GM03348 (cell line): ENCODE results near the gene GBF1.

ENCODE experiments used
- DNase-seq: peaks from one replicate; pipeline ENCODE4 v3.0.0; 2012; ENCODE audit warnings: low spot score

The GBF1 gene

DNA sequence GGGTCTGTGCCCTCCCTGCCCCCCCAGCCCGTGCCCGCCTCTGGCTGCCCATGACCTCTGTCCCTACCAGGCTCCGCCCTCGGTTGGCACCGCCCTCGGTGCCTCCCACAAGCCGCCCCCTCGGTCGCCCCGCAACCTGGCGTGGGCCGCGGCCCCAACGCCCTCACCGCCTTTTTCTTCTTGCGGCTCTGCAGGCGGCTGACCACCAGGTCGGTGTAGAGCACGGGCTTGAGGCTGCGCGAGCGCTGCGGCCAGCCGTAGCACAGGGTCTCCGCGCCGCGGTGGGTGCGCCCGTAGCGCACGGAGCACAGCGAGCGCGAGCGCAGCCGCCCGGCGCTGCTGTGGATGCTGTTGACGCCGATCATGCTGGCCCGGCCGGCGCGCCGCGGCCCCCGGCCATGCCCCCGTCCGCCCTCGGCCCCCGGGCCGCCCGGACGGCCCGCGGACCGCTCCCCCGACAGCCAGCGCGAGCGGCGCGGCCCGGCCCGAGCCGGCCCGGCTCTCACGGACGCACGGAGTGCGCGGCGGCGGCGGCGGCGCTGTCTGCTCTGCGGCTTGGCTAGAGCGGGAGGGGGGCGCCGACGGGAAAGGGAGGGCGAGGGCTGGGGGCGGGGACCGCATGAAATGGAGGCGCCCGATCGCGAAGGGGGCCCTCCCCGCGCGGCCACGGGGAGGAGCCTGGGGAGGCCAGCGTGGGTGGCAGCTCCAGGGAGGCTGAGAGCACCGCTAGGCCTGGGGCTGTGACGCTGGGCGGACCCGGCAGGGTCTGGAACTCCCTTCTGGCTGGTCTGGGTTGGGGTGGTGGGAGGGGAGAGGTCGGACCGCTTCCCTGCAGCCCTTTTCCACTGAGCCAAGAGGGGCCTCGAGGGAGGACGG, 163.6 kb downstream of the GBF1 start:
- peak; percentile 50 for DNase-seq

DNA sequence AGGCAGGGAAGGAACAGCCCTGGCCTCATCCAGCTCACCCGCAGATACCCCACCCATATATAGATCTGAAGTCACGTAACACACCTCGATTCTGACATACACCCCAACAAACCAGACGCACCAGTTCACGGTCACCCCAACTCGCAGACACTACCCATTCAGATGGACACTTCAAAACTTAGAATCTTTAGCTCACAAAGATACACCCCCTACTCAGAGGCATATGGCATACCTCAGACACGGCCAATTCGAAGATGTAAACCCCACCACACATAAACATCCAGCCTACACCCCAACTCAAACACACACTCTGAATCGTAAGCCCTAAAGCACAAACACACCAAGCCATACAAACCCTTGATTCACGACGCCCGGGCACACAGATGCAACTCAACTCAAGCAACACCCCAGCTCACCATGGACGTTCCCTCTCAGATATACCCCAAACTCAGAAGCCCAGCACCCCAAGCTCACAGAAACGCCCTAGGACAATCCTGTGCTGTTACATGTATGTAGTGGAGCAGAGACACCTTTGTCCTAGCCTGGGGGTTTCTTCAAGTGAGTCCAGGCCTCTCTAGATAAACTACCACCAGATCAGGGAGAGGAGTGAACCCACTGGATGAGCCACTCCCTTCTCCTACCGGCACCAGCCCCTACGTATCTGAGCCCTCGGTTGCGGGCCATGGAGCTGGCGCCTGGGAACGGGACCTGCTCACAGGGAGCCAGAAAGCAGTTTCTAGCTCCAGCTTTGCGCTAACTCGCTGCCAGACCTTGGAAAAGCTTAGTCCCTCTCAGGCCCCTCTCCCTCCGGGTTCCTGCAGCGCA, 164.5 kb downstream of the GBF1 start:
- no peak for DNase-seq

DNA sequence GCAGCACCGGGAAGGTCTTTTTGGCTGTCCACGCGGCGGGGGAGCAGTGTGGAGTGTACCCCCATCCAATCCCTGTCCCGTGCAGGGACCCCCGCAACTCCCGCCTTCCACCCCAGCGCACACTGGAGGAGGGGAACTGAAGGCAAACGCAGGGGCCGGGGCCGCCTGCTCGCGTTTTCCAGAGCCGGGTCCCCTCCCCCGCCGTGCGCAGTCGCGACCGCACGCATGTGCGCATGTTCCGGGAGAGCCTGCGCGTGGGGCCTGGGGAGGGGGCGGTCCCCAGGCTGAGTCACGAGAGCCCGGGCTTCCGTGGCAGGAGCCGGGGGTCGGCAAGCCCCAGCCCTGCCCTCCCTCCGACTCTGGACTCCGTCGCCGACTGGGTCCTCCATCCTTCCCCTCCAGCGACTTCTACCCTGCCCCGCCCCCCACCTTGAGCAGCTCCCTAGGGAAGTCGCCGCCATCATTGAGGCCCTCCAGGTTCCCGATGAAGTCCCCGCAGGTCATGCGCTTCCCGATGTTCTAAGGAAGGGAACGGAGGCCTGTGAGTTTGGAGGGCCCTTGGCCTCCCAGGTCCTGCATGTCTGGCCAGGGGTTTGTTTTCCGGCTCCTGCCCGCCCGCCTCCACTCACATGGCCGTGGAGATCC, 165.2 kb downstream of the GBF1 start:
- DNase-seq: no peak

GRCh38 chr10:102411341-102412255, 166.3 kb downstream of the GBF1 start:
- no peak for DNase-seq

GRCh38 chr10:102412293-102412692, 167.0 kb downstream of the GBF1 start:
- DNase-seq: no peak

- no peak for DNase-seq
Observed at GRCh38 chr10:102413053-102413705, 167.8 kb downstream of the GBF1 start.

DNA sequence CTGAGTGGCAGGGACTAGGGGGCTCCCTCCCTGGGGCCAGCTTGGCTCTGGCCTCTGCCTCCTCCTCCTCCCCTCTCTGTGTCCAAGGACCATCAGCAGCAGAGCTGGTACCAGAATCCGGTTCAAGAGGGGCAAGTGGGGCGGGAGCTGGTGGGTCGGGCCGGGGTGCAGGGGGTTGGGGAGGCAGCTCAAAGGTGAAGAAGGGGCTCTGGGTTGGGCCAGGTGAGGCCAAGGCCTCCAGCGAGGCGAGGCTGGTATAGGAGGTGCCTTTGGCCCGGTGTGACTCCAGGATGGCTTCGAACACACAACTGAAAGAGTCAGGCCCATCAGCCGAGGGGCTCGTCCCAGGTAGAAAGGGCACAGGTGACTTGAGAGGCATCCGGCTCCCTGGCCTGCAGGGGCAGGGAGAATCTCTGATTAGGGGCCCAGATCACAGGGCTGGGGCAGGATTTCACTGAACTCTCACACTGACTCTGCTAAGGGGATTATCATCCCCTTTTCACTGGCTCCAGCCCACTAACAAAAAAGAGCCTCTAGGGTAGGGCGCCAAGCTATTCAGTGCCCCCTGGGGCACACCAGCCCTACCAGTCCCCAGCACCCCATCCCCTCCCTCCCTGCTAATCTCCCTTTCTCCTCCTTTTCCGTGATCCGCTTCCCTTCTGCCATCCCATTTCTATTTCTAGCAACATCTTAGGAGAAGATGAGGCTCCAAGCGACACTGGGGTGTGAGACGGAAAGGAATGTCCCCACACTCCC, 168.7 kb downstream of the GBF1 start:
- DNase-seq: no peak

DNA sequence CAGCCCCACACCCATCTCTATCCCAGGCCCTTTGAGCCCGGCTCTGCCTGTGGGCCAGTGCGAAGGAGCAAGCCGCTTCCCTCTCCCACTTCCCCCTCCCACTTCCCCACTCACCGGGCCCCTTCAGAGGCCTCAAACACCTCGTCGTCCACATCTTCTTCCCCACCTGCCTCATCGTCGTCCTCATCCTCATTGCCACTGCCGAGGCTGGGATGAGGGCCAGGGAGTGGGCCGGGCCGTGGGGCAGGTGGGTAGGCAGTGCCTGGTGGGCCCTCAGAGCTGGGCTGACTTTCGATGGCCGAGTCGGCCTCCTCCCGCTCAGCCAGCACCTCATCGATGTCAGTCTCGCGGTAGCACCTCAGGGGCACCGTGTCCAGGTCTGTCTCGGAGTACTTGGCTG, 169.4 kb downstream of the GBF1 start:
- DNase-seq: no peak

GRCh38 chr10:102416283-102416682, 171.0 kb downstream of the GBF1 start:
- DNase-seq: no peak

GRCh38 chr10:102416695-102417094, 171.4 kb downstream of the GBF1 start:
- DNase-seq: no peak

DNA sequence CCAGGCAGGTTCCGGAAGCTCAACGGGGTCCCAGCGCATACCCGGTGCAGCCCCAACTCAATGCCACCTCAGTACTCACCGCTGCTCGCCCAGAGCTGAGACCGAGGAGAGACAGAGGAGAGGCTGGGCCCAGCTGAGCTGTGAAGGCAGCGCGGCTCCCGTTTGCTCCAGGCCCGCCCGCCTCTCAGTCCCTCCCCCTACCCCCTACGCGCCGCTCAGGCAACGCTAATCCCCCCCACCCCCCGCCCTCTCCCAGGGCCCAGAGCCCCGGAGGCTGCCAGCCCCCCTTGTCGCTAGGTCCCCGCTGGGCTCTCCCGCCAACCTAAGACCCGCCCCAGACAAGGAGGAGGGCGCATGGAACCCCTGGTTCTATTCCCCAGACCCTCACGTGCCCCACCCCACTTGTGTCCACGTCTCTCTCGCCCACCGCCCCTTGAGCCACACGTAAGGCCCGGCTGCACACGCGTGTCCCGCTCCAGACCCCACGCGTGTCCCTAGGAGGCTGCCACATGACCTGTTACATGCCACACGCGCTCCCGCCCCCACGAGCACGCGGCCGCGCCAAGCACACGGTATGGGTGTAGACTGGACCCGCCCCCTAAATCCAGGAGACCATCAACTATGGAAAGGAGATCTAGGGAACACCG, 173.4 kb downstream of the GBF1 start, which contains the start of gene PSD:
Gene PSD, minus strand, starts transcription at position 164 of the 647 bp plus-strand sequence. CDS start 1,747 bp downstream, outside the sequence.
- no peak for DNase-seq

DNA sequence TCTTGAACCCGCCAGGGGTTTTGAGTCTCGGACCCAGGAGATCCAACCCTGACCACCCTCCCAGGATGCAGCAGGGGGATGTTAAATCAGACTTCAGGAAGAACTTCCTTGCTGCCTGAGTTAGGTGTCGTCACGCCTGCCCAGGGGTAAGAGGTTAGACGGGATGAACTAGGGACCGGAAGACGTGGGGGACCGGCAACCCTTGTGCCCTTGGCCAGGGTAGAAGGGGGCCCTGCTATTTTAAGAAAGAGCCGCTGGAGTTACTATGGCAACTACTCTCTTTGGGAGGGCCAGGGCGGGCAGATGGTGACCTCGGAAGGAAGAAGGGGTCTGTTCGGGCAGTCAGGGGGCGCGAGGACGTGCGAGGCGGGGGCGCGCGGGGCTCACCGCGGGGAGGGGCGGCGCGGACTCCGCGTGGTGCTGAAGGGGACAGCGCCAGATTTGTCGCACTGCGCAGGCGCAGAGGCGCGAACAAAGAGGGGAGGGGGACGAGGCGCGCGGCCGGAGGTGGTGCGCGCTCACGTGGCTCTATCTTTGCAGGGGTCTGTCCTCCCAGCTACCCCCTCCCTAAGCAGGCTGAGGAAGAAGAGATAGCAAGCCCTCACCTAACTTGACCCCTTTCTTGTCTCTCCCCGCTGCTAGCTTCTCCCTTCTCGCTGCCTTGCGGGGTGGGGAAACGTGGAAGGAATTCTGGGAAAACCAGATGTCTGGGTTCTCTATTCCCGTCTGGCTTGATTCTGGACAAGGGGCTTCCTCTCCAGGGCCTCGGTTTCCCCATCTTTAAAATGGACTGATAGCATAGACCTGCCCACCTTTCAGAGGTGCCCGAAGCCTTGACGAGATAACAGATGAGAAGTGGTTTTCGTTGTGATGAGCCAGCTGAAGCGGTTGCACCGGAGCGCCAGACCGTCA, 174.2 kb downstream of the GBF1 start:
- DNase-seq: peak; percentile 79

GRCh38 chr10:102420181-102420713, 174.9 kb downstream of the GBF1 start:
- DNase-seq: no peak

DNA sequence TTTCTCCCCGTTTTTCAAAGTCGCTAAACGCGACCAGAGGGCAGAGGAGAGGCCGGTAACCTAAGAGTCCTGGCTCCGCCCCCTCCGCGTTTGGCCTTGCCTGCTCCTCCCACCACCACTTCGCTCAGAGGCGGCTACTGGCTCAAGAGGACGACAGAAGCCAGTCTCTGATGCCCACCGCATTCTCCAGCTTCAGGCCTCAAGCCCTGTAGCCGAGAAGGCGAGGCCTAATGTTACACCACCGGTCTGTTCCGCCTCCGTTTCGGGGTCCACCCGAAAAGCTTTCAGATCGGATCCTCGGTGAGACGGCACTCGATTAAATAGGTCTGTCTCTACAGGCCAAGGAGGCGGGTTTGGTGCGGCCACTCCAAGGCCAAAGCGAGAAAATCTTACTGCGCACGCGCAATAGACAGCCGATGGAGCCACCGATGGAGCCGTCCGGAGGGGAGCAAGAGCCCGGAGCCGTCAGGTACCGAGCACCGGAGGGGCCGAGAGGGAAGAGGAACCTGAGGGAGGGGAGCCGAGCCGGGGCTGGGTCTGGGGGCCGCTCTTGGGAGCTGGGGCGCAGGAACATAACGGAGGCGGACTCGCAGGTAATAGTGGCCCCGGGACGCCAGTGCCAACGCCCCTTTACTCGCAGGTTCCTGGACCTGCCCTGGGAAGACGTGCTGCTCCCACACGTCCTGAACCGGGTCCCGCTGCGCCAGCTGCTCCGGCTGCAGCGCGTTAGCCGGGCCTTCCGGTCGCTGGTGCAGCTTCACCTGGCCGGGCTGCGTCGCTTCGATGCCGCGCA, 175.6 kb downstream of the GBF1 start, which contains the start of gene FBXL15:
Gene FBXL15, plus strand, starts transcription at position 123 of the 793 bp plus-strand sequence. Its CDS starts 294 bp downstream, at position 417.
- peak; percentile 98 for DNase-seq

DNA sequence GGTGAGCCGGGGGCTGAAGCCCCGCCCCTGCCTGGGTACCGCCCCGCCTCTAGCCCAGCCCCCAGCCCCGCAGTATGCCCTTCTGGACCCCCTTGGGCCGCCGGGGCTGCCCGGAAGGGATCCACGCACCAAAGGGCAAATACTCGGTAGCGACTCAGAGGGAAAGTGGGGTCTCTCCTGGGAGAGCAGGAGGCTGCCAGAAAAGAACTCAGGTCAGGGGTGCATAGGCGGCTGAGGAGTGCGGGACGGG, 176.1 kb downstream of the GBF1 start:
- no peak for DNase-seq

GRCh38 chr10:102421757-102422512, 176.6 kb downstream of the GBF1 start:
- peak; percentile 35 for DNase-seq
